WTC11 (cell line): Measurements from ENCODE around the gene LNX2. TPM values are rescaled to one million over a fixed set of nuclear protein-coding genes. Genes with fewer than 3 reads are reported as not detected.

Source experiments
- ATAC-seq: fragments of 200-7000 bp; cut with Tn5 transposase; 2 replicates; pipeline ENCODE4 v1.10.0; 2021; ENCODE audit warnings: mild to moderate bottlenecking, moderate library complexity
- CTCF ChIA-PET: fragments of 300-600 bp; sonication (Branson Sonifier 250); formaldehyde crosslinking; loops from one replicate; lab custom pipeline; 2021; ENCODE audit warnings: antibody characterized with exemption; lab: Charles Lee
- POLR2A ChIA-PET: fragments of 350-600 bp; sonication (Branson Sonifier 250); formaldehyde crosslinking; loops from one replicate; lab custom pipeline; 2021; ENCODE audit warnings: antibody characterized with exemption; lab: Charles Lee
- DNase-seq: peaks from one replicate; pipeline ENCODE4 v3.0.0; 2021; ENCODE audit warnings: low spot score
- H3K27ac Mint-ChIP-seq: 2 replicates; pipeline ENCODE4 v1.8.0; 2021; ENCODE audit warnings: mixed read lengths
- H3K27me3 Mint-ChIP-seq: 2 replicates; pipeline ENCODE4 v1.8.0; 2021; ENCODE audit warnings: low read depth, mild to moderate bottlenecking, moderate library complexity, mixed read lengths
- H3K36me3 Mint-ChIP-seq: 2 replicates; pipeline ENCODE4 v1.8.0; 2021; ENCODE audit warnings: mixed read lengths
- H3K4me1 Mint-ChIP-seq: 2 replicates; pipeline ENCODE4 v1.8.0; 2022; ENCODE audit warnings: mixed read lengths
- H3K4me3 Mint-ChIP-seq: 2 replicates; pipeline ENCODE4 v1.8.0; 2021; ENCODE audit warnings: mild to moderate bottlenecking, moderate library complexity, mixed read lengths
- H3K9me3 Mint-ChIP-seq: 2 replicates; pipeline ENCODE4 v1.8.0; 2021; ENCODE audit warnings: mixed read lengths
- AFF4 ChIP-seq: sonication (generic); formaldehyde crosslinking; IDR thresholded peaks from 2 replicates; pipeline ENCODE4 v1.8.1; 2023; ENCODE audit warnings: mild to moderate bottlenecking, missing genetic modification reagents, borderline replicate concordance
- ATF6 ChIP-seq: sonication (generic); formaldehyde crosslinking; IDR thresholded peaks from 2 replicates; pipeline ENCODE4 v1.8.1; 2023; ENCODE audit warnings: mild to moderate bottlenecking, missing genetic modification reagents
- ERG ChIP-seq: fragments of 250-450 bp; sonication (Bioruptor Pico); IDR thresholded peaks from 2 replicates; pipeline ENCODE4 v1.8.0; 2021; ENCODE audit warnings: mild to moderate bottlenecking
- ETV6 ChIP-seq: sonication (generic); formaldehyde crosslinking; IDR thresholded peaks from 2 replicates; pipeline ENCODE4 v1.8.1; 2022; ENCODE audit warnings: mild to moderate bottlenecking, missing genetic modification reagents
- FOXJ3 ChIP-seq: sonication (generic); formaldehyde crosslinking; IDR thresholded peaks from 2 replicates; pipeline ENCODE4 v1.9.0; 2021; ENCODE audit warnings: missing genetic modification reagents, mild to moderate bottlenecking, borderline replicate concordance
- KAT7 ChIP-seq: sonication (generic); formaldehyde crosslinking; IDR thresholded peaks from 2 replicates; pipeline ENCODE4 v1.8.1; 2023; ENCODE audit warnings: missing genetic modification reagents, mild to moderate bottlenecking, borderline replicate concordance
- MLX ChIP-seq: sonication (generic); formaldehyde crosslinking; IDR thresholded peaks from 2 replicates; pipeline ENCODE4 v1.8.1; 2023; ENCODE audit warnings: mild to moderate bottlenecking, missing genetic modification reagents, moderate library complexity
- NFATC4 ChIP-seq: fragments of 250-450 bp; sonication (Bioruptor Pico); IDR thresholded peaks from 2 replicates; pipeline ENCODE4 v1.9.0; 2021; ENCODE audit warnings: mild to moderate bottlenecking
- PREB ChIP-seq: sonication (generic); formaldehyde crosslinking; IDR thresholded peaks from 2 replicates; pipeline ENCODE4 v1.8.1; 2022; ENCODE audit warnings: mild to moderate bottlenecking, missing genetic modification reagents, moderate library complexity, borderline replicate concordance
- SMAD3 ChIP-seq: sonication (generic); formaldehyde crosslinking; IDR thresholded peaks from 2 replicates; pipeline ENCODE4 v1.8.0; 2022; ENCODE audit warnings: missing genetic modification reagents, mild to moderate bottlenecking, borderline replicate concordance
- ZMAT4 ChIP-seq: fragments of 250-450 bp; sonication (Bioruptor Pico); IDR thresholded peaks from 2 replicates; pipeline ENCODE4 v1.9.0; 2021; ENCODE audit warnings: mild to moderate bottlenecking
- ZNF263 ChIP-seq: sonication (generic); formaldehyde crosslinking; IDR thresholded peaks from 2 replicates; pipeline ENCODE4 v1.8.1; 2022; ENCODE audit warnings: low read depth, mild to moderate bottlenecking, moderate library complexity, missing genetic modification reagents
- ZNF396 ChIP-seq: fragments of 250-450 bp; sonication (Bioruptor Pico); IDR thresholded peaks from 2 replicates; pipeline ENCODE4 v1.8.0; 2021; ENCODE audit warnings: mild to moderate bottlenecking, moderate library complexity, borderline replicate concordance
- total RNA-seq: library from RNA; stranded (reverse); gene quantifications from 3 replicates; pipeline ENCODE4 v1.2.3, GENCODE V29; 2021

LNX2 gene
- total RNA-seq, 1 experiment from 2014 or later = 10.1 TPM

- no peak overlapping the region for H3K4me3 Mint-ChIP-seq
- peaks cover 11% of the 10 kb centered on the region for H3K4me1 Mint-ChIP-seq
- ATAC-seq = no peak
- POLR2A ChIA-PET = no interaction called here
- no peak for DNase-seq
- CTCF ChIA-PET = no interaction called here
- no peaks in the 10 kb centered on the region for H3K9me3 Mint-ChIP-seq
- TF ChIP-seq ZNF396 (no peak), ERG (CRISPR knock-in tag) (no peak)
- H3K36me3 Mint-ChIP-seq = no peaks in the 10 kb centered on the region
- no peak overlapping the region for H3K27ac Mint-ChIP-seq
- no peaks in the 10 kb centered on the region for H3K27me3 Mint-ChIP-seq
Observed at GRCh38 chr13:27595055-27595811, 25.1 kb downstream of the LNX2 start.

- no peak for ATAC-seq
- Mint-ChIP-seq H3K27ac (no peak overlapping the region), H3K9me3 (peaks cover 2% of the 10 kb centered on the region), H3K4me1 (no peaks in the 10 kb centered on the region), H3K27me3 (no peaks in the 10 kb centered on the region), H3K36me3 (peaks cover 2% of the 10 kb centered on the region; the same call in 1 of the 2 replicates), H3K4me3 (no peak overlapping the region)
- CTCF ChIA-PET = no interaction called here
- DNase-seq = no peak
- POLR2A ChIA-PET = no interaction called here
- TF ChIP-seq ZNF396 (no peak), ATF6 (CRISPR knock-in tag) (no peak), ZMAT4 (CRISPR knock-in tag) (no peak), ZNF263 (no peak), SMAD3 (no peak), NFATC4 (CRISPR knock-in tag) (no peak), ETV6 (no peak), FOXJ3 (CRISPR knock-in tag) (no peak), KAT7 (CRISPR knock-in tag) (no peak), AFF4 (CRISPR knock-in tag) (no peak), MLX (CRISPR knock-in tag) (no peak), PREB (no peak)
Observed at GRCh38 chr13:27593267-27593666, 27.1 kb downstream of the LNX2 start.
